Activated CD4-positive, alpha-beta memory T cell treated with anti-CD3 and anti-CD28 coated beads for 36 hours (primary cell): Measurements from ENCODE around the gene PGM2L1. TPM values are rescaled to one million over a fixed set of nuclear protein-coding genes. Genes with fewer than 3 reads are reported as not detected.
A peak's percentile ranks its signal among the peaks of the same experiment; 100 is the strongest.

Experiments used
- CTCF ChIA-PET: fragments of 350-600 bp; sonication (Branson Sonifier 250); formaldehyde crosslinking; loops from one replicate; lab custom pipeline; 2021; ENCODE audit warnings: antibody characterized with exemption, inconsistent platforms; lab: Charles Lee
- POLR2A ChIA-PET: fragments of 350-600 bp; sonication (Branson Sonifier 250); formaldehyde crosslinking; loops from one replicate; lab custom pipeline; 2021; ENCODE audit warnings: antibody characterized with exemption; lab: Charles Lee
- DNase-seq: peaks from one replicate; pipeline ENCODE4 v3.0.0-alpha.2; 2020
- H3K27ac Mint-ChIP-seq: one replicate; pipeline ENCODE4 v1.8.0; 2021; ENCODE audit warnings: mixed read lengths
- H3K27me3 Mint-ChIP-seq: one replicate; pipeline ENCODE4 v1.8.0; 2021; ENCODE audit warnings: mixed read lengths
- H3K36me3 Mint-ChIP-seq: one replicate; pipeline ENCODE4 v1.8.0; 2021; ENCODE audit warnings: mixed read lengths
- H3K4me1 Mint-ChIP-seq: one replicate; pipeline ENCODE4 v1.8.0; 2021; ENCODE audit warnings: low read depth, mixed read lengths
- H3K4me3 Mint-ChIP-seq: one replicate; pipeline ENCODE4 v1.8.0; 2021; ENCODE audit warnings: mild to moderate bottlenecking, mixed read lengths
- H3K9me3 Mint-ChIP-seq: one replicate; pipeline ENCODE4 v1.8.0; 2021; ENCODE audit warnings: mixed read lengths
- intact Hi-C: fragments of 100-400 bp; cut with micrococcal nuclease; formaldehyde crosslinking; loops from one replicate; pipeline ENCODE4 v1.15.1; 2023
- total RNA-seq, 2 experiments: library from RNA; stranded (reverse); gene quantifications; one replicate each; pipeline ENCODE4 v1.2.3, GENCODE V29; 2021

The PGM2L1 gene
- 1 to 10 TPM; 7.0 to 7.2 TPM for total RNA-seq

GRCh38 chr11:74398244-74399159 is at the start of gene PGM2L1:
TSS of gene PGM2L1 (minus strand) at chr11:74398433. CDS start at chr11:74398161, 272 bp downstream.
- peaks cover 38% of the 10 kb centered on the region for H3K4me1 Mint-ChIP-seq
- peak; percentile 94 for DNase-seq
- H3K4me3 Mint-ChIP-seq, result peak within 1 kb of the TSS; percentile 90
- intact Hi-C loops, result loop anchor here (1.0 to 10.0 kb wide), 8 partner anchors 8 to 800 kb away; partner anchors contain the start of genes C2CD3, COA4, FAM168A and LIPT2
- peak within 1 kb of the TSS; percentile 94 for H3K27ac Mint-ChIP-seq
- no peaks in the 10 kb centered on the region for H3K36me3 Mint-ChIP-seq
- H3K9me3 Mint-ChIP-seq, result no peaks in the 10 kb centered on the region
- H3K27me3 Mint-ChIP-seq, result no peaks in the 10 kb centered on the region
- POLR2A ChIA-PET, result interaction anchor here (1.0 to 1.8 kb wide), 3 partner anchors 9 to 194 kb away, joined by 3 to 11 read pairs (median 4); partner anchors contain the start of genes LIPT2 and POLD3
- CTCF ChIA-PET, result interaction anchor here (0.7 to 3.2 kb wide), 5 partner anchors 9 to 95 kb away, joined by 5 to 34 read pairs (median 8); partner anchors contain the start of gene LIPT2

GRCh38 chr11:74447720-74448119 is 49.5 kb upstream of the PGM2L1 start:
- Mint-ChIP-seq H3K4me1 (no peaks in the 10 kb centered on the region), H3K4me3 (no peak overlapping the region), H3K36me3 (no peaks in the 10 kb centered on the region), H3K9me3 (no peaks in the 10 kb centered on the region), H3K27ac (no peak overlapping the region), H3K27me3 (peaks cover 3% of the 10 kb centered on the region)
- DNase-seq, result no peak
- ChIA-PET POLR2A (no interaction called here), CTCF (interaction anchor here (0.7 to 7.9 kb wide), 7 partner anchors 8 to 484 kb away, joined by 3 to 86 read pairs (median 5); no protein-coding TSS in a partner anchor)
- intact Hi-C loops, result no loop called here

- Mint-ChIP-seq H3K4me1 (no peaks in the 10 kb centered on the region), H3K36me3 (no peaks in the 10 kb centered on the region), H3K4me3 (no peak overlapping the region), H3K27ac (no peak overlapping the region), H3K27me3 (no peaks in the 10 kb centered on the region), H3K9me3 (no peaks in the 10 kb centered on the region)
- no peak for DNase-seq
- ChIA-PET POLR2A (no interaction called here), CTCF (interaction anchor here (1.1 to 7.9 kb wide), 4 partner anchors 31 to 192 kb away, joined by 3 to 86 read pairs (median 18); no protein-coding TSS in a partner anchor)
- intact Hi-C loops, result no loop called here
Measured at GRCh38 chr11:74446532-74446938, 48.3 kb upstream of the PGM2L1 start.

GRCh38 chr11:74444173-74444826 is 46.1 kb upstream of the PGM2L1 start:
- Mint-ChIP-seq H3K27ac (no peak overlapping the region), H3K9me3 (peaks cover 16% of the 10 kb centered on the region), H3K4me1 (no peaks in the 10 kb centered on the region), H3K4me3 (no peak overlapping the region), H3K27me3 (no peaks in the 10 kb centered on the region), H3K36me3 (no peaks in the 10 kb centered on the region)
- ChIA-PET POLR2A (no interaction called here), CTCF (interaction anchor here (0.6 to 4.0 kb wide), 3 partner anchors 9 to 55 kb away, joined by 4 to 29 read pairs (median 21); no protein-coding TSS in a partner anchor)
- intact Hi-C loops, result no loop called here
- no peak for DNase-seq

GRCh38 chr11:74443071-74443864 is 45.0 kb upstream of the PGM2L1 start:
- no peaks in the 10 kb centered on the region for H3K36me3 Mint-ChIP-seq
- no peak for DNase-seq
- POLR2A ChIA-PET, result no interaction called here
- H3K27ac Mint-ChIP-seq, result no peak overlapping the region
- H3K4me3 Mint-ChIP-seq, result no peak overlapping the region
- CTCF ChIA-PET, result interaction anchor here (0.6 to 4.0 kb wide), 3 partner anchors 10 to 54 kb away, joined by 4 to 29 read pairs (median 21); no protein-coding TSS in a partner anchor
- H3K27me3 Mint-ChIP-seq, result no peaks in the 10 kb centered on the region
- intact Hi-C loops, result no loop called here
- peaks cover 16% of the 10 kb centered on the region for H3K9me3 Mint-ChIP-seq
- no peaks in the 10 kb centered on the region for H3K4me1 Mint-ChIP-seq

- intact Hi-C loops, result no loop called here
- Mint-ChIP-seq H3K27ac (no peak overlapping the region), H3K27me3 (no peaks in the 10 kb centered on the region), H3K4me1 (no peaks in the 10 kb centered on the region), H3K4me3 (no peak overlapping the region), H3K9me3 (peaks cover 16% of the 10 kb centered on the region), H3K36me3 (no peaks in the 10 kb centered on the region)
- DNase-seq, result no peak
- ChIA-PET CTCF (interaction anchor here (4.0 kb wide), 1 partner anchor 10 kb away, joined by 21 read pairs; no protein-coding TSS in a partner anchor), POLR2A (no interaction called here)
Measured at GRCh38 chr11:74442636-74443035, 44.4 kb upstream of the PGM2L1 start.

GRCh38 chr11:74438681-74439080 is 40.4 kb upstream of the PGM2L1 start:
- H3K9me3 Mint-ChIP-seq, result peaks cover 16% of the 10 kb centered on the region
- DNase-seq, result no peak
- H3K27me3 Mint-ChIP-seq, result no peaks in the 10 kb centered on the region
- no peaks in the 10 kb centered on the region for H3K36me3 Mint-ChIP-seq
- H3K4me1 Mint-ChIP-seq, result no peaks in the 10 kb centered on the region
- ChIA-PET POLR2A (no interaction called here), CTCF (interaction anchor here (2.2 to 3.9 kb wide), 2 partner anchors 10 to 50 kb away, joined by 7 to 25 read pairs; no protein-coding TSS in a partner anchor)
- no peak overlapping the region for H3K27ac Mint-ChIP-seq
- H3K4me3 Mint-ChIP-seq, result no peak overlapping the region
- intact Hi-C loops, result no loop called here

GRCh38 chr11:74437441-74438042 is 39.3 kb upstream of the PGM2L1 start:
- intact Hi-C loops, result no loop called here
- H3K36me3 Mint-ChIP-seq, result no peaks in the 10 kb centered on the region
- DNase-seq, result no peak
- peaks cover 16% of the 10 kb centered on the region for H3K9me3 Mint-ChIP-seq
- no peaks in the 10 kb centered on the region for H3K4me1 Mint-ChIP-seq
- no peaks in the 10 kb centered on the region for H3K27me3 Mint-ChIP-seq
- POLR2A ChIA-PET, result no interaction called here
- CTCF ChIA-PET, result interaction anchor here (0.8 to 3.9 kb wide), 3 partner anchors 12 to 49 kb away, joined by 3 to 25 read pairs (median 7); no protein-coding TSS in a partner anchor
- no peak overlapping the region for H3K4me3 Mint-ChIP-seq
- H3K27ac Mint-ChIP-seq, result no peak overlapping the region

GRCh38 chr11:74434528-74434927 is 36.3 kb upstream of the PGM2L1 start:
- intact Hi-C loops, result no loop called here
- ChIA-PET CTCF (interaction anchor here (1.4 kb wide), 1 partner anchor 17 kb away, joined by 3 read pairs; no protein-coding TSS in a partner anchor), POLR2A (no interaction called here)
- H3K27ac Mint-ChIP-seq, result no peak overlapping the region
- H3K27me3 Mint-ChIP-seq, result no peaks in the 10 kb centered on the region
- DNase-seq, result no peak
- no peaks in the 10 kb centered on the region for H3K9me3 Mint-ChIP-seq
- no peaks in the 10 kb centered on the region for H3K36me3 Mint-ChIP-seq
- no peak overlapping the region for H3K4me3 Mint-ChIP-seq
- H3K4me1 Mint-ChIP-seq, result no peaks in the 10 kb centered on the region

GRCh38 chr11:74429205-74429604 is 31.0 kb upstream of the PGM2L1 start:
- Mint-ChIP-seq H3K4me3 (no peak overlapping the region), H3K4me1 (no peaks in the 10 kb centered on the region), H3K27ac (no peak overlapping the region), H3K27me3 (no peaks in the 10 kb centered on the region), H3K9me3 (peaks cover 7% of the 10 kb centered on the region), H3K36me3 (no peaks in the 10 kb centered on the region)
- POLR2A ChIA-PET, result no interaction called here
- intact Hi-C loops, result no loop called here
- DNase-seq, result no peak
- CTCF ChIA-PET, result interaction anchor here (2.1 kb wide), 1 partner anchor 20 kb away, joined by 8 read pairs; no protein-coding TSS in a partner anchor
